Esophagus squamous epithelium (tissue), 5 donors: Measurements from ENCODE around the gene TPSD1. TPM values are rescaled to one million over a fixed set of nuclear protein-coding genes. Genes with fewer than 3 reads are reported as not detected.

Experiments
- DNase-seq: peaks from one replicate; lab custom pipeline; 2025; lab: John Stamatoyannopoulos, UW
- H3K27ac ChIP-seq, 4 donors: fragments of 200-600 bp; sonication (generic); one replicate each; pipeline ENCODE4 v1.5.1; 2016 to 2019; ENCODE audit warnings: mild to moderate bottlenecking in 1 of 4
- H3K27me3 ChIP-seq, 4 donors: fragments of 200-600 bp; sonication (generic); 1 replicate in 3 of 4; 2 replicates in 1 of 4; pipeline versions ENCODE4 v1.5.1 to v1.6.0; 2017 to 2021; ENCODE audit warnings: antibody characterized with exemption in 1 of 4
- H3K36me3 ChIP-seq, 3 donors: fragments of 200-600 bp; sonication (generic); one replicate each; pipeline ENCODE4 v1.5.1; 2016 to 2019
- H3K4me1 ChIP-seq, 3 donors: fragments of 200-600 bp; sonication (generic); one replicate each; pipeline ENCODE4 v1.5.1; 2017 to 2019
- H3K4me3 ChIP-seq, 4 donors: fragments of 200-600 bp; sonication (generic); 1 replicate in 3 of 4; 2 replicates in 1 of 4; pipeline ENCODE4 v1.5.1; 2016 to 2019; ENCODE audit warnings: mild to moderate bottlenecking in 2 of 4, moderate library complexity in 1 of 4
- H3K9me3 ChIP-seq, 3 donors: fragments of 200-600 bp; sonication (generic); one replicate each; pipeline ENCODE4 v1.5.1; 2016 to 2019
- POLR2A ChIP-seq, 4 donors: fragments of 450-650 bp; IDR thresholded peaks; one replicate each; pipeline ENCODE4 v1.6.1; 2017; ENCODE audit warnings: antibody characterized with exemption in 4 of 4, mild to moderate bottlenecking in 4 of 4, moderate library complexity in 3 of 4
- whole genome bisulfite sequencing, 2 donors: methylation state at CpG; one replicate each; pipeline ENCODE4 v1.1.5; 2018; 5-methylcytosine and 5-hydroxymethylcytosine counted together
- intact Hi-C: fragments of 100-400 bp; cut with DNase I; formaldehyde crosslinking; loops from one replicate; pipeline ENCODE4 v1.15.0; 2022
- total RNA-seq, 4 donors: library from RNA; depleted of rRNA; stranded (reverse); fragments of >200 nt; gene quantifications; one replicate each; pipeline ENCODE4 v1.1.0, GENCODE V29; 2016
- TF ChIP-seq, protein P1 (sequence below), 6 experiments: fragments of 450-650 bp in 4 of 6; fragments of 200-600 bp in 2 of 6; sonication (generic) in 2 of 6; IDR thresholded peaks; one replicate each; pipeline ENCODE4 v1.5.1; 2016 to 2019; ENCODE audit warnings: antibody characterized with exemption in 6 of 6, mild to moderate bottlenecking in 4 of 6, moderate library complexity in 4 of 6
- donor health status: DM: yes; HTN: yes; CAD: no.

Gene TPSD1
- total RNA-seq, 4 donors from 2014 or later, result 0.91 to 5.9 TPM; not detected in 2

DNA sequence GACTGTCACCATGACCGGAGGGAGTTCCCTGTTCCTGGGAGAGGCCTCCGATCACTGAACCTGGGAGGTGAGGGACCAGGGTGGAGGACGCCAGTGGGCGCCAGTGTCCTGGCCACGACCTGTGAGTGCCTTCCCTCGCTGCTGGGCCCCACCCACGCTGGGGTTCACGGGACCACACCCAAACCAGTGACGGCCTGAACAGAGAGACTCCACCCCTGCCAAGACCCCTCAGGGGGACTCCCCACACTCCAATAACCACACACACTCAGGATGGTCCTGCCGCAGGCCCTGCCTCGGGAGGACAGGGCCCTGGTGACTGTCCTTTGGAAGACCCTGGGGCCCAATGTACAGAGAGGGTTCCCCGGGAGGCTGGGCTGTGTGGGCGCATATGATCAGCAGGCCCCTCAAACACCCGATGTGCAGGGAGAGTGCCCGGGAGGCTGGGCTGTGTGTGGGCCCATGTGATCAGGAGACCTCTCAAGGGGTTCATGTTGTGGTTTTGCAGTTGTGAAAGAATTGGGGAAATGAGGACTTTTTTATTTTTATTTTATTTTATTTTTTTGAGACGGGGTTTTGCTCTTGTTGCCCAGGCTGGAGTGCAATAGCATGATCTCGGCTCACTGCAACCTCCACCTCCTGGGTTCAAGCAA lies 26.6 kb downstream of the TPSD1 start:
- WGBS, 2 donors, result 54 to 67% methylated on average over 5 to 14 of the region's 17 CpGs
- Histone ChIP-seq H3K36me3 (no peaks in the 10 kb centered on the region), H3K27me3 (peaks cover 0 to 92% (median 0%) of the 10 kb centered on the region in 4 donors), H3K27ac (no peak overlapping the region), H3K4me3 (no peak overlapping the region), H3K9me3 (no peaks in the 10 kb centered on the region), H3K4me1 (no peaks in the 10 kb centered on the region)
- intact Hi-C loops, result no loop called here
- DNase-seq, result no peak
- TF ChIP-seq, protein P1, sequence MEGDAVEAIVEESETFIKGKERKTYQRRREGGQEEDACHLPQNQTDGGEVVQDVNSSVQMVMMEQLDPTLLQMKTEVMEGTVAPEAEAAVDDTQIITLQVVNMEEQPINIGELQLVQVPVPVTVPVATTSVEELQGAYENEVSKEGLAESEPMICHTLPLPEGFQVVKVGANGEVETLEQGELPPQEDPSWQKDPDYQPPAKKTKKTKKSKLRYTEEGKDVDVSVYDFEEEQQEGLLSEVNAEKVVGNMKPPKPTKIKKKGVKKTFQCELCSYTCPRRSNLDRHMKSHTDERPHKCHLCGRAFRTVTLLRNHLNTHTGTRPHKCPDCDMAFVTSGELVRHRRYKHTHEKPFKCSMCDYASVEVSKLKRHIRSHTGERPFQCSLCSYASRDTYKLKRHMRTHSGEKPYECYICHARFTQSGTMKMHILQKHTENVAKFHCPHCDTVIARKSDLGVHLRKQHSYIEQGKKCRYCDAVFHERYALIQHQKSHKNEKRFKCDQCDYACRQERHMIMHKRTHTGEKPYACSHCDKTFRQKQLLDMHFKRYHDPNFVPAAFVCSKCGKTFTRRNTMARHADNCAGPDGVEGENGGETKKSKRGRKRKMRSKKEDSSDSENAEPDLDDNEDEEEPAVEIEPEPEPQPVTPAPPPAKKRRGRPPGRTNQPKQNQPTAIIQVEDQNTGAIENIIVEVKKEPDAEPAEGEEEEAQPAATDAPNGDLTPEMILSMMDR (IDR thresholded peaks at IDR 0.05), result no peak
- no peak for TF ChIP-seq POLR2A (IDR thresholded peaks at IDR 0.05)

DNA sequence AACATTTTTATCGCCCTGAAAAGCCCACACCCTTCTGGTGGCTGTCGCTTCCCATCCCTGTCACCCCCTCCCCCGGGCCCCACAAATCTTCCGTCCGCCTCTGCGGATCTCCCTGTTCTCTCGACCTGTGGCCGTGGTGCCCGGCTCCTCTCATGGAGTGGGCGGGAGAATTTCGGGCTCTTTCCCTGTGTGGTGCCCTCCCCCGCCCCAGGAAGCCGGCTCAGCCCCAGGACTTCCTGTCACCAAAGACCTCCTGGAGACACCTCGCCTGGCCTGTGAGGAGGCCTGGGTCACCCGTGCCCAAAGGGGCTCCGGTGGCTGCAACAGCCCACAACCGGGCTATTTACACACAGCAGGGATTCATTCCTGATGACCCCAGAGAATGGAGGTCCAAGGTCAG lies 27.4 kb downstream of the TPSD1 start:
- no peak for TF ChIP-seq POLR2A (IDR thresholded peaks at IDR 0.05)
- TF ChIP-seq, protein P1 (IDR thresholded peaks at IDR 0.05), result no peak
- DNase-seq, result no peak
- WGBS, 2 donors, result 46 to 58% methylated on average over 7 to 9 of the region's 17 CpGs
- H3K36me3 ChIP-seq, result no peaks in the 10 kb centered on the region
- H3K4me3 ChIP-seq, result no peak overlapping the region
- no peak overlapping the region for H3K27ac ChIP-seq
- intact Hi-C loops, result no loop called here
- H3K9me3 ChIP-seq, result no peaks in the 10 kb centered on the region
- peaks cover 0 to 92% (median 0%) of the 10 kb centered on the region in 4 donors for H3K27me3 ChIP-seq
- no peaks in the 10 kb centered on the region for H3K4me1 ChIP-seq

GRCh38 chr16:1283996-1284616 lies 28.2 kb downstream of the TPSD1 start:
- Histone ChIP-seq H3K9me3 (no peaks in the 10 kb centered on the region), H3K27ac (no peak overlapping the region), H3K4me1 (peaks cover 0 to 4% (median 0%) of the 10 kb centered on the region in 3 donors), H3K27me3 (peaks cover 0 to 92% (median 6%) of the 10 kb centered on the region in 4 donors), H3K4me3 (no peak overlapping the region), H3K36me3 (no peaks in the 10 kb centered on the region)
- DNase-seq, result no peak
- intact Hi-C loops, result no loop called here
- TF ChIP-seq, protein P1 (IDR thresholded peaks at IDR 0.05), result no peak
- TF ChIP-seq POLR2A (IDR thresholded peaks at IDR 0.05), result no peak
- WGBS, 2 donors, result 47% methylated on average over 8 of the region's 16 CpGs; no CpG with 5 or more reads in 1 of the 2 donors

DNA sequence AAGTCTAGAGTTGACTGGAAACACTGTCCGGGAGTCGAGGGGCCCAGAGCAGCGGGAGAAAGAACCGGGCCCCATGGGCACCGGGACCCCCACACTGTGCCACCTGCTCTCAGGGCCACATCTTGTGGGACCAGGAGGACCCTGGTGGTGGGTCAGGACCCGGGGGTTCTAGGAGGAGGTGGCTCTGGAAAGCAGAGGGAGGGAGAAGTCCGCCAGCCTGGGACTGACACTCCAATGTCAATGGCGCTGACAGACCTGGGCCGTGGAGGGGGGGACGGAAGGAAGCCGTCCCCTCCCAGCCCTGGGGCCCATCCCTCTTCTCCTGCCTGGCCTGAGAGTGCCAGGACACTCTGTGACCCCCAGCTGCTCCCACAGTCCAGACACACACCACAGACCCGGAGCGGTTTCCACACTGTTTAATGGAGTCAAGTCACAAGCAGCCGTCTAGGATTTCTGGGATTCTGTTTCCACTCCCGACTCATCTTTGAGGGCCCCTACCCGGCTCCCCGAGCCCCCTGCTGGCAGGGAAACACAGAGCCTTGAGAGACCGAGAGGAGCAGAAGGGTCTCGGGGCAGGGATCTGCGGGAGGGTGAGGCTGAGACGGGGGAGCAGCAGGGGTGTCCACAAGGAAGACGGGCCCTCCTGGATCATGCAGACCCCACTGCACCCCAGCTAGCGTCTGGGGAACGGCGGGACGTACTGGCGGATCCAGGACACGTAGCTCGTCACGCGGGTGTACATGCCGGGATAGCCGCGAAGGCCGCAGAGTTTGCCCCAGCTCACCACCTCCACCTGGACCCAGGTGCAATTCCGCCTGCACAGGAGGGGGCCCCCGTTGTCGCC lies 30.0 kb downstream of the TPSD1 start:
- no peak overlapping the region for H3K4me3 ChIP-seq
- H3K4me1 ChIP-seq, result peaks cover 0 to 10% (median 0%) of the 10 kb centered on the region in 3 donors
- no peak overlapping the region for H3K27ac ChIP-seq
- TF ChIP-seq, protein P1 (IDR thresholded peaks at IDR 0.05), result no peak
- no peak for TF ChIP-seq POLR2A (IDR thresholded peaks at IDR 0.05)
- no peaks in the 10 kb centered on the region for H3K36me3 ChIP-seq
- DNase-seq, result no peak
- H3K9me3 ChIP-seq, result no peaks in the 10 kb centered on the region
- 67 to 81% methylated on average over 22 to 25 of the region's 38 CpGs for WGBS, 2 donors
- H3K27me3 ChIP-seq, result peaks cover 0 to 95% (median 16%) of the 10 kb centered on the region in 4 donors
- intact Hi-C loops, result no loop called here
